H1 (cell line): ENCODE measurements around the gene OPN3. TPM values are rescaled to one million over a fixed set of nuclear protein-coding genes. Genes with fewer than 3 reads are reported as not detected.

Source experiments
- ASH2L ChIP-seq: fragments of 200-600, 300-600 bp; sonication (generic); IDR thresholded peaks from one replicate; pipeline ENCODE4 v1.7.1; 2017; ENCODE audit warnings: low read length
- BACH1 ChIP-seq: IDR thresholded peaks from 2 replicates; pipeline ENCODE4 v1.6.1; 2012; ENCODE audit warnings: low read length, improper control_type of control experiment
- CBX8 ChIP-seq: fragments of 300-800, 300-1000 bp; sonication (generic); IDR thresholded peaks from 2 replicates; pipeline ENCODE4 v1.7.1; 2016; ENCODE audit warnings: low read depth, low read length, borderline replicate concordance
- CHD7 ChIP-seq: fragments of 300-600 bp; sonication (generic); IDR thresholded peaks from 2 replicates; pipeline ENCODE4 v1.7.1; 2012; ENCODE audit warnings: low read length, moderate library complexity, mild to moderate bottlenecking, inconsistent platforms; ENCODE audit not compliant: insufficient replicate concordance
- HDAC2 ChIP-seq, 2 experiments: fragments of 300-600 bp in 1 of 2; sonication (generic) in 1 of 2; IDR thresholded peaks; 2 replicates each; pipeline ENCODE4 v1.6.1; 2011 to 2012; ENCODE audit warnings: low read depth in 2 of 2, low read length in 2 of 2, mild to moderate bottlenecking in 2 of 2, moderate library complexity in 2 of 2, borderline replicate concordance in 1 of 2, inconsistent platforms in 1 of 2
- KDM1A ChIP-seq: fragments of 200-600, 300-600 bp; sonication (generic); IDR thresholded peaks from 2 replicates; pipeline ENCODE4 v1.7.1; 2016; ENCODE audit warnings: mild to moderate bottlenecking, low read length, borderline replicate concordance
- PHF8 ChIP-seq: fragments of 200-600 bp; sonication (generic); conservative IDR thresholded peaks from 2 replicates; pipeline ENCODE4 v1.7.1; 2012; ENCODE audit warnings: low read depth, mild to moderate bottlenecking, inconsistent platforms, low read length, moderate library complexity
- POLR2A ChIP-seq, 2 experiments: IDR thresholded peaks; 1 replicate in 1 of 2; 2 replicates in 1 of 2; pipeline ENCODE4 v1.6.1; 2011; ENCODE audit warnings: low read depth in 2 of 2, low read length in 2 of 2, mild to moderate bottlenecking in 2 of 2; ENCODE audit errors: control extremely low read depth in 1 of 2
- SAP30 ChIP-seq: fragments of 300-600 bp; sonication (generic); IDR thresholded peaks from 2 replicates; pipeline ENCODE4 v1.7.1; 2012; ENCODE audit warnings: low read length, moderate library complexity, mild to moderate bottlenecking, inconsistent platforms; ENCODE audit not compliant: insufficient read depth, insufficient replicate concordance
- SP4 ChIP-seq: IDR thresholded peaks from 2 replicates; pipeline ENCODE4 v1.6.1; 2012; ENCODE audit warnings: low read length, inconsistent platforms
- TCF12 ChIP-seq: IDR thresholded peaks from 2 replicates; pipeline ENCODE4 v1.6.1; 2011; ENCODE audit warnings: low read depth, mild to moderate bottlenecking, low read length
- polyA plus RNA-seq, 7 experiments: library from polyadenylated mRNA; depleted of rRNA in 3 of 7; stranded (reverse) in 5 of 7; unstranded in 2 of 7; fragments of >200 nt in 5 of 7; fragments of 200-250 nt in 2 of 7; gene quantifications; 1 replicate in 5 of 7; 2 replicates in 1 of 7; 4 replicates in 1 of 7; pipeline versions ENCODE4 v1.2.1 to v1.2.3, GENCODE V29; 2011 to 2013; ENCODE audit warnings: missing spikeins in 2 of 7, mixed read lengths in 2 of 7
- total RNA-seq: library from RNA; stranded (reverse); fragmentation: NEBNext Ultra II Directional; extraction: Animal tissue kit (Norgen Biotek cat#: 25700); gene quantifications from 2 replicates; pipeline ENCODE4 v1.2.1, GENCODE V29; 2021

The OPN3 gene
- total and polyA plus RNA-seq, 2 of the 8 experiments (the other 6 are each of a cell fraction or from before 2014, with no cell fraction given), result 8.8 to 19.4 TPM

GRCh38 chr1:241640149-241640866 lies at the start of gene OPN3, which contains the start of gene CHML (continued):
- TF ChIP-seq CHD7 (no peak), KDM1A (no peak), BACH1 (no peak), CBX8 (no peak), PHF8 (peak; percentile 84), SAP30 (no peak), HDAC2 (IDR thresholded peaks at IDR 0.05; ENCODE audit: borderline replicate concordance in 1 of 2, low read depth in 2 of 2, low read length in 2 of 2) (no peak; a peak in 1 of 4 replicates), POLR2A (IDR thresholded peaks at IDR 0.05; ENCODE audit: control extremely low read depth in 1 of 2, low read depth in 2 of 2, low read length in 2 of 2) (peak; percentile 30 to 96), TCF12 (no peak), ASH2L (peak; percentile 6), SP4 (0 out of 2 replicates have a peak, but pooled peaks have one; percentile 23)
